Fibroblast of skin of left quadriceps (primary cell): ENCODE results near the gene CHRNA10.
A peak's percentile ranks its signal among the peaks of the same experiment; 100 is the strongest.
"Not testable (repeated sequence)": the region's sequence is repeated elsewhere in the genome, so short reads cannot be mapped to it uniquely, and the experiment has no call there.

Source experiments
- DNase-seq, 2 experiments: peaks; one replicate each; pipeline ENCODE4 v3.0.0-alpha.2; 2013; ENCODE audit warnings: low read depth in 2 of 2

Gene CHRNA10

GRCh38 chr11:3665336-3666022, 5.7 kb downstream of the CHRNA10 start:
- DNase-seq: no peak

GRCh38 chr11:3664032-3664630, 7.1 kb downstream of the CHRNA10 start:
- no peak for DNase-seq

- DNase-seq: no peak
Observed at GRCh38 chr11:3662856-3663255, 8.3 kb downstream of the CHRNA10 start.

- no peak for DNase-seq
Observed at GRCh38 chr11:3660960-3661359, 10.2 kb downstream of the CHRNA10 start.

GRCh38 chr11:3659595-3660515, 11.3 kb downstream of the CHRNA10 start:
- DNase-seq: no peak

- no peak for DNase-seq
Observed at GRCh38 chr11:3658252-3658651, 12.9 kb downstream of the CHRNA10 start.

GRCh38 chr11:3657331-3657730, 13.9 kb downstream of the CHRNA10 start:
- not testable (repeated sequence) for DNase-seq

- DNase-seq: no peak
Observed at GRCh38 chr11:3655547-3655946, 15.6 kb downstream of the CHRNA10 start.

- DNase-seq: not testable (repeated sequence)
Observed at GRCh38 chr11:3652514-3652913, 18.7 kb downstream of the CHRNA10 start.

- not testable (repeated sequence) for DNase-seq
Observed at GRCh38 chr11:3649374-3649773, 21.8 kb downstream of the CHRNA10 start.

- not testable (repeated sequence) for DNase-seq
Observed at GRCh38 chr11:3648843-3649242, 22.3 kb downstream of the CHRNA10 start.

GRCh38 chr11:3645552-3645951, 25.6 kb downstream of the CHRNA10 start:
- no peak for DNase-seq

- no peak for DNase-seq
Observed at GRCh38 chr11:3644817-3645235, 26.4 kb downstream of the CHRNA10 start, which contains the start of gene ART1. Gene ART1 (plus strand): TSS chr11:3645128. CDS start chr11:3659214, 14,086 bp downstream.

- not testable (repeated sequence) for DNase-seq
Observed at GRCh38 chr11:3643102-3643546, 28.1 kb downstream of the CHRNA10 start.

GRCh38 chr11:3642071-3642951, 28.9 kb downstream of the CHRNA10 start:
- peak; percentile 60 to 62 for DNase-seq

- DNase-seq: no peak
Observed at GRCh38 chr11:3641701-3642070, 29.5 kb downstream of the CHRNA10 start, which contains the start of gene ART5. Gene ART5 (minus strand): TSS chr11:3641992. CDS start chr11:3641862, 130 bp downstream.

GRCh38 chr11:3641191-3641590, 30.0 kb downstream of the CHRNA10 start:
- DNase-seq: no peak

GRCh38 chr11:3639841-3640240, 31.3 kb downstream of the CHRNA10 start:
- DNase-seq: no peak

- DNase-seq: no peak
Observed at GRCh38 chr11:3638513-3638912, 32.7 kb downstream of the CHRNA10 start.

- DNase-seq: no peak
Observed at GRCh38 chr11:3637201-3637600, 34.0 kb downstream of the CHRNA10 start.
